Measurements from ENCODE around the gene ATN1.

GRCh38 chr12:6936194-6936635 lies 8.5 kb downstream of the ATN1 start:
- TF ChIP-seq POLR2AphosphoS5 (IDR thresholded peaks at IDR 0.05; ENCODE audit: low read depth) (no peak), SPI1 (IDR thresholded peaks at IDR 0.05; ENCODE audit: borderline replicate concordance, low read depth) (no peak)
- TF ChIP-seq, protein P1, sequence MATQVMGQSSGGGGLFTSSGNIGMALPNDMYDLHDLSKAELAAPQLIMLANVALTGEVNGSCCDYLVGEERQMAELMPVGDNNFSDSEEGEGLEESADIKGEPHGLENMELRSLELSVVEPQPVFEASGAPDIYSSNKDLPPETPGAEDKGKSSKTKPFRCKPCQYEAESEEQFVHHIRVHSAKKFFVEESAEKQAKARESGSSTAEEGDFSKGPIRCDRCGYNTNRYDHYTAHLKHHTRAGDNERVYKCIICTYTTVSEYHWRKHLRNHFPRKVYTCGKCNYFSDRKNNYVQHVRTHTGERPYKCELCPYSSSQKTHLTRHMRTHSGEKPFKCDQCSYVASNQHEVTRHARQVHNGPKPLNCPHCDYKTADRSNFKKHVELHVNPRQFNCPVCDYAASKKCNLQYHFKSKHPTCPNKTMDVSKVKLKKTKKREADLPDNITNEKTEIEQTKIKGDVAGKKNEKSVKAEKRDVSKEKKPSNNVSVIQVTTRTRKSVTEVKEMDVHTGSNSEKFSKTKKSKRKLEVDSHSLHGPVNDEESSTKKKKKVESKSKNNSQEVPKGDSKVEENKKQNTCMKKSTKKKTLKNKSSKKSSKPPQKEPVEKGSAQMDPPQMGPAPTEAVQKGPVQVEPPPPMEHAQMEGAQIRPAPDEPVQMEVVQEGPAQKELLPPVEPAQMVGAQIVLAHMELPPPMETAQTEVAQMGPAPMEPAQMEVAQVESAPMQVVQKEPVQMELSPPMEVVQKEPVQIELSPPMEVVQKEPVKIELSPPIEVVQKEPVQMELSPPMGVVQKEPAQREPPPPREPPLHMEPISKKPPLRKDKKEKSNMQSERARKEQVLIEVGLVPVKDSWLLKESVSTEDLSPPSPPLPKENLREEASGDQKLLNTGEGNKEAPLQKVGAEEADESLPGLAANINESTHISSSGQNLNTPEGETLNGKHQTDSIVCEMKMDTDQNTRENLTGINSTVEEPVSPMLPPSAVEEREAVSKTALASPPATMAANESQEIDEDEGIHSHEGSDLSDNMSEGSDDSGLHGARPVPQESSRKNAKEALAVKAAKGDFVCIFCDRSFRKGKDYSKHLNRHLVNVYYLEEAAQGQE (IDR thresholded peaks at IDR 0.05; ENCODE audit: insufficient replicate concordance, low read depth): no peak
- TF ChIP-seq, protein P2, sequence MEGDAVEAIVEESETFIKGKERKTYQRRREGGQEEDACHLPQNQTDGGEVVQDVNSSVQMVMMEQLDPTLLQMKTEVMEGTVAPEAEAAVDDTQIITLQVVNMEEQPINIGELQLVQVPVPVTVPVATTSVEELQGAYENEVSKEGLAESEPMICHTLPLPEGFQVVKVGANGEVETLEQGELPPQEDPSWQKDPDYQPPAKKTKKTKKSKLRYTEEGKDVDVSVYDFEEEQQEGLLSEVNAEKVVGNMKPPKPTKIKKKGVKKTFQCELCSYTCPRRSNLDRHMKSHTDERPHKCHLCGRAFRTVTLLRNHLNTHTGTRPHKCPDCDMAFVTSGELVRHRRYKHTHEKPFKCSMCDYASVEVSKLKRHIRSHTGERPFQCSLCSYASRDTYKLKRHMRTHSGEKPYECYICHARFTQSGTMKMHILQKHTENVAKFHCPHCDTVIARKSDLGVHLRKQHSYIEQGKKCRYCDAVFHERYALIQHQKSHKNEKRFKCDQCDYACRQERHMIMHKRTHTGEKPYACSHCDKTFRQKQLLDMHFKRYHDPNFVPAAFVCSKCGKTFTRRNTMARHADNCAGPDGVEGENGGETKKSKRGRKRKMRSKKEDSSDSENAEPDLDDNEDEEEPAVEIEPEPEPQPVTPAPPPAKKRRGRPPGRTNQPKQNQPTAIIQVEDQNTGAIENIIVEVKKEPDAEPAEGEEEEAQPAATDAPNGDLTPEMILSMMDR (IDR thresholded peaks at IDR 0.05; ENCODE audit: insufficient read depth, low read length): no peak
